HG03439 (cell line): ENCODE data around the gene ZNF385B.

ENCODE experiments used
- ATAC-seq: cut with Tn5 transposase; IDR thresholded peaks from one replicate; pipeline ENCODE4 v1.9.1; 2021; ENCODE audit warnings: mild to moderate bottlenecking, moderate library complexity; ENCODE audit not compliant: unreplicated experiment

ZNF385B gene

GRCh38 chr2:179422037-179422643 is 439.3 kb downstream of the ZNF385B start:
- peak; percentile 83 for ATAC-seq

GRCh38 chr2:179417436-179417949 is 443.9 kb downstream of the ZNF385B start:
- no peak for ATAC-seq

- ATAC-seq = no peak
These were observed 449.3 kb downstream of the ZNF385B start for GRCh38 chr2:179412112-179412511.

- peak; percentile 94 for ATAC-seq
These were observed 450.7 kb downstream of the ZNF385B start for GRCh38 chr2:179410552-179411356.

GRCh38 chr2:179403624-179404023 is 457.8 kb downstream of the ZNF385B start:
- ATAC-seq = no peak

- no peak for ATAC-seq
These were observed 467.9 kb downstream of the ZNF385B start for GRCh38 chr2:179393481-179393880.
